DMS79 (cell line): ENCODE measurements around the gene BAMBI.

Experiments
- DNase-seq: peaks from one replicate; lab custom pipeline; 2025; lab: John Stamatoyannopoulos, UW

BAMBI gene

GRCh38 chr10:28705472-28705871 lies 28.2 kb downstream of the BAMBI start:
- DNase-seq: no peak

- DNase-seq: no peak
Observed at GRCh38 chr10:28709001-28709710, 31.8 kb downstream of the BAMBI start.

- DNase-seq: no peak
Observed at GRCh38 chr10:28710202-28710886, 33.0 kb downstream of the BAMBI start.

GRCh38 chr10:28711041-28711440 lies 33.7 kb downstream of the BAMBI start:
- no peak for DNase-seq

- no peak for DNase-seq
Observed at GRCh38 chr10:28711776-28712175, 34.5 kb downstream of the BAMBI start.

- DNase-seq: no peak
Observed at GRCh38 chr10:28713626-28714352, 36.5 kb downstream of the BAMBI start.

GRCh38 chr10:28714401-28715053 lies 37.2 kb downstream of the BAMBI start:
- no peak for DNase-seq

GRCh38 chr10:28715246-28715645 lies 37.9 kb downstream of the BAMBI start:
- DNase-seq: no peak

- no peak for DNase-seq
Observed at GRCh38 chr10:28715757-28716156, 38.4 kb downstream of the BAMBI start.

- DNase-seq: no peak
Observed at GRCh38 chr10:28716748-28717147, 39.4 kb downstream of the BAMBI start.

GRCh38 chr10:28717656-28718201 lies 40.4 kb downstream of the BAMBI start:
- no peak for DNase-seq

GRCh38 chr10:28719789-28720436 lies 42.6 kb downstream of the BAMBI start:
- DNase-seq: no peak

GRCh38 chr10:28721318-28721951 lies 44.1 kb downstream of the BAMBI start:
- DNase-seq: no peak

- DNase-seq: peak; percentile 11
Observed at GRCh38 chr10:28722065-28722803, 44.9 kb downstream of the BAMBI start.

GRCh38 chr10:28728366-28728765 lies 51.0 kb downstream of the BAMBI start:
- DNase-seq: no peak

- DNase-seq: no peak
Observed at GRCh38 chr10:28730031-28730778, 52.9 kb downstream of the BAMBI start.

GRCh38 chr10:28732091-28732490 lies 54.8 kb downstream of the BAMBI start:
- DNase-seq: no peak
